K562 (cell line): ENCODE measurements around the gene KPRP.

Experiments
- MEIS2 ChIP-seq: fragments of 450-650 bp; IDR thresholded peaks from 2 replicates; pipeline ENCODE4 v1.6.1; 2014; ENCODE audit warnings: mild to moderate bottlenecking; ENCODE audit not compliant: partially characterized antibody
- ZNF584 ChIP-seq: fragments of 200-800 bp; sonication (Bioruptor generic); IDR thresholded peaks from 2 replicates; pipeline ENCODE4 v1.6.1; 2016; ENCODE audit warnings: low read depth, mild to moderate bottlenecking, missing genetic modification characterization, missing compliant biosample characterization
- ZNF717 ChIP-seq: fragments of 250-450 bp; sonication (Bioruptor Pico); IDR thresholded peaks from 2 replicates; pipeline ENCODE4 v1.5.0; 2021
- TF ChIP-seq, protein P1 (sequence below), 3 experiments: IDR thresholded peaks in 2 of 3; conservative IDR thresholded peaks in 1 of 3; 2 replicates each; pipeline ENCODE4 v1.5.1; 2011 to 2012; ENCODE audit warnings: low read length in 3 of 3, mild to moderate bottlenecking in 3 of 3, control low read depth in 2 of 3, improper control_type of control experiment in 1 of 3, inconsistent platforms in 1 of 3, low read depth in 1 of 3, mixed read lengths in 1 of 3, moderate library complexity in 1 of 3; ENCODE audit not compliant: insufficient read depth in 2 of 3

DNA sequence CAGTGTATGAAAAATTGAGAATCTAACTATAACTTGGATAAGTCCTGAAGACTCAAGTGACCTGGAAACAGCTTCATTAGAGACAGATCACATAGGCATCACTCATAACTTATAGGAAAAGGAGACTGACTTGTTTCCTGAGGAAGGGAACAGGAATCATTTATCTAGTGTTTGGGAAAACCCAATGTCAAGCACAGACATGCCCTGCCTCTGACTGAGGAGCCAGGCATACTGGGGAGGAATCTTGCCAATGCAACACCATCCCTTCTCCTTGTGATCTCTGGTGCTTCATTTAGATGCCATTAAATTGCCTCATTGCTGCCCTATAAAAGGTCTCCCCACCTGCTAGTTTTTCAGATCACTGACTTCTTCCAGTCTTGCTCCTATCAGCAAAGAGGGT lies 39.6 kb upstream of the KPRP start:
- TF ChIP-seq ZNF717 (CRISPR knock-in tag) = no peak
- TF ChIP-seq, protein P1, sequence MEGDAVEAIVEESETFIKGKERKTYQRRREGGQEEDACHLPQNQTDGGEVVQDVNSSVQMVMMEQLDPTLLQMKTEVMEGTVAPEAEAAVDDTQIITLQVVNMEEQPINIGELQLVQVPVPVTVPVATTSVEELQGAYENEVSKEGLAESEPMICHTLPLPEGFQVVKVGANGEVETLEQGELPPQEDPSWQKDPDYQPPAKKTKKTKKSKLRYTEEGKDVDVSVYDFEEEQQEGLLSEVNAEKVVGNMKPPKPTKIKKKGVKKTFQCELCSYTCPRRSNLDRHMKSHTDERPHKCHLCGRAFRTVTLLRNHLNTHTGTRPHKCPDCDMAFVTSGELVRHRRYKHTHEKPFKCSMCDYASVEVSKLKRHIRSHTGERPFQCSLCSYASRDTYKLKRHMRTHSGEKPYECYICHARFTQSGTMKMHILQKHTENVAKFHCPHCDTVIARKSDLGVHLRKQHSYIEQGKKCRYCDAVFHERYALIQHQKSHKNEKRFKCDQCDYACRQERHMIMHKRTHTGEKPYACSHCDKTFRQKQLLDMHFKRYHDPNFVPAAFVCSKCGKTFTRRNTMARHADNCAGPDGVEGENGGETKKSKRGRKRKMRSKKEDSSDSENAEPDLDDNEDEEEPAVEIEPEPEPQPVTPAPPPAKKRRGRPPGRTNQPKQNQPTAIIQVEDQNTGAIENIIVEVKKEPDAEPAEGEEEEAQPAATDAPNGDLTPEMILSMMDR (IDR thresholded peaks at IDR 0.05 in 2 of 3, conservative IDR thresholded peaks at IDR 0.05 in 1 of 3; ENCODE audit: insufficient read depth in 2 of 3, low read depth in 1 of 3, low read length in 3 of 3) = no peak
- no peak for TF ChIP-seq ZNF584 (CRISPR knock-in tag)
- no peak for TF ChIP-seq MEIS2
